Upper lobe of left lung (tissue), 6 donors: ENCODE measurements around the gene FRMPD4. TPM values are rescaled to one million over a fixed set of nuclear protein-coding genes. Genes with fewer than 3 reads are reported as not detected.

Experiments used
- ATAC-seq, 2 donors: fragments of 200-7000 bp; cut with Tn5 transposase; one replicate each; pipeline ENCODE4 v1.9.1; 2022; ENCODE audit warnings: mild to moderate bottlenecking in 2 of 2, moderate library complexity in 2 of 2; ENCODE audit not compliant: low FRiP score in 2 of 2
- DNase-seq, 2 donors: peaks; one replicate each; pipeline ENCODE4 v3.0.0-alpha.2; 2019 to 2020
- H3K27ac ChIP-seq, 4 donors: fragments of 200-600 bp; sonication (generic); one replicate each; pipeline ENCODE4 v1.5.1; 2016 to 2019
- H3K27me3 ChIP-seq, 4 donors: fragments of 200-600 bp; sonication (generic); one replicate each; pipeline ENCODE4 v1.5.1; 2017 to 2019
- H3K36me3 ChIP-seq, 4 donors: fragments of 200-600 bp; sonication (generic); one replicate each; pipeline ENCODE4 v1.5.1; 2016 to 2019
- H3K4me1 ChIP-seq, 4 donors: fragments of 200-600 bp; sonication (generic); one replicate each; pipeline ENCODE4 v1.5.1; 2018 to 2019
- H3K4me3 ChIP-seq, 4 donors: fragments of 200-600 bp; sonication (generic); one replicate each; pipeline ENCODE4 v1.5.1; 2017 to 2019; ENCODE audit warnings: mild to moderate bottlenecking in 2 of 4, moderate library complexity in 1 of 4
- H3K9me3 ChIP-seq, 4 donors: fragments of 200-600 bp; sonication (generic); one replicate each; pipeline ENCODE4 v1.5.1; 2018 to 2019
- CTCF ChIP-seq, 6 experiments: fragments of 450-650 bp in 4 of 6; fragments of 200-600 bp in 2 of 6; sonication (generic) in 2 of 6; IDR thresholded peaks; one replicate each; pipeline ENCODE4 v1.5.1; 2016 to 2019; ENCODE audit warnings: antibody characterized with exemption in 6 of 6
- EP300 ChIP-seq, 4 donors: sonication (generic); formaldehyde crosslinking; IDR thresholded peaks; one replicate each; pipeline ENCODE4 v1.5.1; 2017; ENCODE audit warnings: antibody characterized with exemption in 4 of 4, control low read depth in 2 of 4
- POLR2A ChIP-seq, 4 donors: fragments of 450-650 bp; IDR thresholded peaks; one replicate each; pipeline ENCODE4 v1.5.1; 2016 to 2017; ENCODE audit warnings: antibody characterized with exemption in 4 of 4, mild to moderate bottlenecking in 2 of 4
- POLR2AphosphoS5 ChIP-seq, 2 donors: sonication (generic); formaldehyde crosslinking; IDR thresholded peaks; one replicate each; pipeline ENCODE4 v1.5.1; 2017; ENCODE audit warnings: antibody characterized with exemption in 2 of 2
- WGBS, 2 donors: methylation state at CpG; one replicate each; pipeline ENCODE4 v1.1.5; 2017 to 2018; 5-methylcytosine and 5-hydroxymethylcytosine counted together
- total RNA-seq, 6 donors: library from RNA; depleted of rRNA in 4 of 6; stranded (reverse); fragments of >200 nt in 4 of 6; gene quantifications; one replicate each; pipeline versions ENCODE4 v1.1.0 to v1.2.1, GENCODE V29; 2016 to 2021
- donor health status: DM: no; HTN: no; CAD: no; lungs with moderate emphysema.
- donor health status: DM: no; HTN: yes; CAD: no; lungs with severe emphysema.

FRMPD4 gene
- total RNA-seq, 6 donors from 2014 or later: 0.03 to 0.15 (median 0.10) TPM; not detected in 2

GRCh38 chrX:12390301-12390700 lies 252.0 kb downstream of the FRMPD4 start:
- 88 to 96% methylated on average over 1 of the region's 1 CpG for WGBS, 2 donors
- ATAC-seq (no peak), DNase-seq (no peak)
- peaks cover 0 to 4% (median 0%) of the 10 kb centered on the region in 4 donors for H3K9me3 ChIP-seq
- H3K4me1 ChIP-seq: no peaks in the 10 kb centered on the region
- H3K36me3 ChIP-seq: no peaks in the 10 kb centered on the region
- no peak overlapping the region for H3K4me3 ChIP-seq
- TF ChIP-seq CTCF (IDR thresholded peaks at IDR 0.05) (no peak), EP300 (IDR thresholded peaks at IDR 0.05) (no peak), POLR2A (IDR thresholded peaks at IDR 0.05) (no peak), POLR2AphosphoS5 (IDR thresholded peaks at IDR 0.05) (no peak)
- no peaks in the 10 kb centered on the region for H3K27me3 ChIP-seq
- no peak overlapping the region for H3K27ac ChIP-seq

GRCh38 chrX:12396584-12396983 lies 258.3 kb downstream of the FRMPD4 start:
- ATAC-seq (no peak), DNase-seq (no peak)
- H3K4me1 ChIP-seq: no peaks in the 10 kb centered on the region
- no peak overlapping the region for H3K4me3 ChIP-seq
- H3K36me3 ChIP-seq: no peaks in the 10 kb centered on the region
- TF ChIP-seq EP300 (IDR thresholded peaks at IDR 0.05) (no peak), POLR2AphosphoS5 (IDR thresholded peaks at IDR 0.05) (no peak), POLR2A (IDR thresholded peaks at IDR 0.05) (no peak)
- no peak overlapping the region for H3K27ac ChIP-seq
- no peaks in the 10 kb centered on the region for H3K27me3 ChIP-seq
- no peaks in the 10 kb centered on the region for H3K9me3 ChIP-seq

- ATAC-seq: no peak
- Histone ChIP-seq H3K4me3 (no peak overlapping the region), H3K27me3 (no peaks in the 10 kb centered on the region), H3K27ac (no peak overlapping the region), H3K4me1 (no peaks in the 10 kb centered on the region), H3K9me3 (no peaks in the 10 kb centered on the region), H3K36me3 (no peaks in the 10 kb centered on the region)
- TF ChIP-seq CTCF (IDR thresholded peaks at IDR 0.05) (no peak), POLR2A (IDR thresholded peaks at IDR 0.05) (no peak), POLR2AphosphoS5 (IDR thresholded peaks at IDR 0.05) (no peak), EP300 (IDR thresholded peaks at IDR 0.05) (no peak)
- DNase-seq: no peak
- 69 to 90% methylated on average over 4 of the region's 4 CpGs for WGBS, 2 donors
Observed at GRCh38 chrX:12400218-12400617, 261.9 kb downstream of the FRMPD4 start.

- H3K27me3 ChIP-seq: no peaks in the 10 kb centered on the region
- H3K4me1 ChIP-seq: no peaks in the 10 kb centered on the region
- ATAC-seq (no peak), DNase-seq (no peak)
- H3K4me3 ChIP-seq: no peak overlapping the region
- no peaks in the 10 kb centered on the region for H3K36me3 ChIP-seq
- no peak overlapping the region for H3K27ac ChIP-seq
- 71 to 81% methylated on average over 1 of the region's 1 CpG for WGBS, 2 donors
- H3K9me3 ChIP-seq: no peaks in the 10 kb centered on the region
- TF ChIP-seq CTCF (IDR thresholded peaks at IDR 0.05) (no peak), POLR2A (IDR thresholded peaks at IDR 0.05) (no peak), EP300 (IDR thresholded peaks at IDR 0.05) (no peak), POLR2AphosphoS5 (IDR thresholded peaks at IDR 0.05) (no peak)
Observed at GRCh38 chrX:12401252-12401651, 263.0 kb downstream of the FRMPD4 start.

GRCh38 chrX:12403474-12404082 lies 265.3 kb downstream of the FRMPD4 start:
- 78 to 94% methylated on average over 3 of the region's 3 CpGs for WGBS, 2 donors
- DNase-seq (no peak), ATAC-seq (no peak)
- no peak overlapping the region for H3K4me3 ChIP-seq
- H3K36me3 ChIP-seq: no peaks in the 10 kb centered on the region
- no peaks in the 10 kb centered on the region for H3K9me3 ChIP-seq
- no peak overlapping the region for H3K27ac ChIP-seq
- no peaks in the 10 kb centered on the region for H3K4me1 ChIP-seq
- no peaks in the 10 kb centered on the region for H3K27me3 ChIP-seq
- TF ChIP-seq EP300 (IDR thresholded peaks at IDR 0.05) (no peak), POLR2AphosphoS5 (IDR thresholded peaks at IDR 0.05) (no peak), CTCF (IDR thresholded peaks at IDR 0.05) (no peak), POLR2A (IDR thresholded peaks at IDR 0.05) (no peak)
